Suprapubic skin (tissue), 4 donors: Measurements from ENCODE around the gene JCHAIN. TPM values are rescaled to one million over a fixed set of nuclear protein-coding genes. Genes with fewer than 3 reads are reported as not detected.
A peak's percentile ranks its signal among the peaks of the same experiment; 100 is the strongest.
"Not testable (repeated sequence)": the region's sequence is repeated elsewhere in the genome, so short reads cannot be mapped to it uniquely, and the experiment has no call there.

Source experiments
- DNase-seq, 2 donors: peaks; one replicate each; pipeline ENCODE4 v3.0.0-alpha.2; 2019; ENCODE audit warnings: low spot score in 2 of 2
- H3K27ac ChIP-seq: fragments of 200-600 bp; sonication (generic); one replicate; pipeline ENCODE4 v1.5.1; 2019
- H3K27me3 ChIP-seq: fragments of 200-600 bp; sonication (generic); one replicate; pipeline ENCODE4 v1.5.1; 2019
- H3K36me3 ChIP-seq: fragments of 200-600 bp; sonication (generic); one replicate; pipeline ENCODE4 v1.5.1; 2019
- H3K4me1 ChIP-seq: fragments of 200-600 bp; sonication (generic); one replicate; pipeline ENCODE4 v1.5.1; 2019
- H3K4me3 ChIP-seq: fragments of 200-600 bp; sonication (generic); one replicate; pipeline ENCODE4 v1.5.1; 2019; ENCODE audit warnings: mild to moderate bottlenecking
- H3K9me3 ChIP-seq: fragments of 200-600 bp; sonication (generic); one replicate; pipeline ENCODE4 v1.5.1; 2019
- CTCF ChIP-seq, 2 donors: fragments of 200-600 bp in 1 of 2; fragments of 450-650 bp in 1 of 2; sonication (generic) in 1 of 2; IDR thresholded peaks; one replicate each; pipeline ENCODE4 v1.5.1; 2016 to 2019; ENCODE audit warnings: antibody characterized with exemption in 2 of 2, mild to moderate bottlenecking in 1 of 2, moderate library complexity in 1 of 2
- EP300 ChIP-seq: sonication (generic); formaldehyde crosslinking; IDR thresholded peaks from one replicate; pipeline ENCODE4 v1.6.1; 2017; ENCODE audit warnings: antibody characterized with exemption
- POLR2A ChIP-seq, 2 donors: fragments of 450-650 bp; IDR thresholded peaks; one replicate each; pipeline ENCODE4 v1.6.1; 2017; ENCODE audit warnings: antibody characterized with exemption in 2 of 2, mild to moderate bottlenecking in 2 of 2, moderate library complexity in 2 of 2
- POLR2AphosphoS5 ChIP-seq, 3 donors: sonication (generic); formaldehyde crosslinking; IDR thresholded peaks; one replicate each; pipeline ENCODE4 v1.6.1; 2017; ENCODE audit warnings: antibody characterized with exemption in 3 of 3
- WGBS: methylation state at CpG from one replicate; pipeline ENCODE4 v1.1.5; 2018; 5-methylcytosine and 5-hydroxymethylcytosine counted together
- total RNA-seq, 4 donors: library from RNA; depleted of rRNA; stranded (reverse); fragments of >200 nt; gene quantifications; one replicate each; pipeline ENCODE4 v1.1.0, GENCODE V29; 2016

The JCHAIN gene
- total RNA-seq, 4 donors from 2014 or later = 0.68 to 8.4 (median 1.4) TPM; not detected in 1

DNA sequence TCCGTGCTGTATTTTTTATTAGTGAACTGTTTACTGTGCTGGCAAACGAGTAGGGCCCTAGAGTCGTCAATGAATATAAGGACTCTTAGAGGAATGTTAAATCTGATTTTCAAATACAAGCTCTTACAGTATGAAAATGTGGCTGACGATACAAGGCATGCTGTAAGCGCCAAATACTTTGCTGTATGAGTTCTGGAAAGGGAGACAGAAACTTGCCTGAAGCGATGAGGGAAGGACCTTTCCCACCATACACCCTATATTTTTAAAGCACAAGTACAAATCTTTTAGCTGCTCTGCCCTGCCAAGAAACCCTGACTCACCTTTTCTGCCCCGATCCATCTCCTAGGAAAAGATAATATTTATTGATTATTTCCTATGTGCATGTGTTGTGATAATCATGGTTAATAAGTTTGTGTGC is 39.7 kb upstream of the JCHAIN start:
- Histone ChIP-seq H3K9me3 (no peaks in the 10 kb centered on the region), H3K27me3 (no peaks in the 10 kb centered on the region), H3K27ac (peak overlapping the region; percentile 99), H3K4me1 (peaks cover 43% of the 10 kb centered on the region), H3K36me3 (no peaks in the 10 kb centered on the region), H3K4me3 (peak overlapping the region; percentile 96)
- WGBS = 5% methylated on average over 7 of the region's 7 CpGs
- TF ChIP-seq CTCF (IDR thresholded peaks at IDR 0.05) (no peak), EP300 (no peak), POLR2A (IDR thresholded peaks at IDR 0.05) (no peak), POLR2AphosphoS5 (IDR thresholded peaks at IDR 0.05) (no peak)
- DNase-seq = no peak

DNA sequence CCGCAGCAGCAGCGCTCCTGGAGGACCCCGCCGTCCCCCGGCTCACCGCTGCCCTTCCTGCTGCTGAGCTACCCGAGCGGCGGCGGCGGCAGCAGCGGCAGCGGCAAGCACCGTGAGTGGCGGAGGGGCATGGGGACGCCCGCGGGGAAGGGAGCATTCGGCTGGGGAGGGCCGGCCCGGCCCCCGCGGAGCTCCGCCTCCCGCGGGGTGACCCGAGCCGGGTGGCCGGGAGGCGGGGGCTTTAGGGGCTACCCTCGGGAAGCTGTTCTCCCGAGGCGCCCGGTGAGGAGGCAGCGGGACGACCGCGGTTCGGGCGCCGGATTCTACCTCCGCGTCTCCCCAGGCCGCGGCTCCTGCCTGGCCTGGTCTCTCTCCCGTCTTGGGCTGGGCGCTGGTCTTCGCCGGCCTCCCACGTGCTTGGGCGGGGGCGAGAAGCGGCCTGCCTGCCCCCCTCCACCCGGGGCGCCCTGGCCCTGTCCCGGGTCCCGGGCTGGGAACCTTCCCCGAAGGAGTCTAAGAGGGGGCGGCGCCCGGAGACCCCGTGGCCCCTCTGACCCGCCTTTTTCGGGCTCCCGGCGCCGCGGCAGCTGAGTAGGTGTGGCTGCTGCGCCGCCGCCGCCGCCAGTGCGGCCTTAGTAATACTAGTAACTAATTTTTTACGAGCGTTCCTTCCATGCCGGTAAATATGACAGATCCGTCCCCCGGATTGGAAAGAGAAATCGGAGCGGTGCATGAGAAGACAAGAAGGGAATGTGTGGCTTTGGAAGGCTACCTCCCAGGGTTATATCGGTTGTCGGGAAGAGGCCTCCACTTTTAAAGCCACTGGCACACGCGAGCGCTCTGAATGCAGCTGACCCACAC is 39.1 kb upstream of the JCHAIN start:
- Histone ChIP-seq H3K4me1 (peaks cover 46% of the 10 kb centered on the region), H3K9me3 (no peaks in the 10 kb centered on the region), H3K4me3 (peak overlapping the region; percentile 96), H3K27me3 (no peaks in the 10 kb centered on the region), H3K36me3 (no peaks in the 10 kb centered on the region), H3K27ac (peak overlapping the region; percentile 99)
- 0% methylated on average over 12 of the region's 86 CpGs for WGBS
- peak; percentile 83 to 86 for DNase-seq
- no peak for TF ChIP-seq CTCF (IDR thresholded peaks at IDR 0.05)
- TF ChIP-seq POLR2A (IDR thresholded peaks at IDR 0.05) = peak in 1 of 2 donors; percentile 30
- no peak for TF ChIP-seq EP300
- TF ChIP-seq POLR2AphosphoS5 (IDR thresholded peaks at IDR 0.05) = peak in 2 of 3 donors; percentile 16 to 51

- H3K9me3 ChIP-seq = no peaks in the 10 kb centered on the region
- H3K4me1 ChIP-seq = peaks cover 46% of the 10 kb centered on the region
- H3K27me3 ChIP-seq = no peaks in the 10 kb centered on the region
- no peak for TF ChIP-seq EP300
- TF ChIP-seq CTCF (IDR thresholded peaks at IDR 0.05) = no peak
- TF ChIP-seq POLR2AphosphoS5 (IDR thresholded peaks at IDR 0.05) = no peak
- no peak for TF ChIP-seq POLR2A (IDR thresholded peaks at IDR 0.05)
- peak overlapping the region; percentile 96 for H3K4me3 ChIP-seq
- peak overlapping the region; percentile 99 for H3K27ac ChIP-seq
- no peak for DNase-seq
- no peaks in the 10 kb centered on the region for H3K36me3 ChIP-seq
- no CpG with 5 or more reads among the region's 39 CpGs for WGBS
Observed at GRCh38 chr4:70704931-70705182, 38.5 kb upstream of the JCHAIN start.

GRCh38 chr4:70704215-70704930 is 38.1 kb upstream of the JCHAIN start:
- no peak for TF ChIP-seq POLR2AphosphoS5 (IDR thresholded peaks at IDR 0.05)
- TF ChIP-seq CTCF (IDR thresholded peaks at IDR 0.05) = peak in 1 of 2 donors; percentile 53
- Histone ChIP-seq H3K27ac (peak overlapping the region; percentile 99), H3K27me3 (no peaks in the 10 kb centered on the region), H3K9me3 (no peaks in the 10 kb centered on the region), H3K36me3 (no peaks in the 10 kb centered on the region), H3K4me3 (peak overlapping the region; percentile 96), H3K4me1 (peaks cover 46% of the 10 kb centered on the region)
- peak; percentile 87 to 91 for DNase-seq
- WGBS = 1% methylated on average over 26 of the region's 58 CpGs

GRCh38 chr4:70703619-70704214 is 37.4 kb upstream of the JCHAIN start:
- peak overlapping the region; percentile 96 for H3K4me3 ChIP-seq
- TF ChIP-seq POLR2A (IDR thresholded peaks at IDR 0.05) (no peak), EP300 (no peak), POLR2AphosphoS5 (IDR thresholded peaks at IDR 0.05) (no peak), CTCF (IDR thresholded peaks at IDR 0.05) (no peak)
- H3K27ac ChIP-seq = peak overlapping the region; percentile 99
- no peaks in the 10 kb centered on the region for H3K9me3 ChIP-seq
- WGBS = 1% methylated on average over 11 of the region's 11 CpGs
- no peaks in the 10 kb centered on the region for H3K27me3 ChIP-seq
- H3K4me1 ChIP-seq = peaks cover 46% of the 10 kb centered on the region
- DNase-seq = no peak
- no peaks in the 10 kb centered on the region for H3K36me3 ChIP-seq

GRCh38 chr4:70702592-70702991 is 36.3 kb upstream of the JCHAIN start:
- not testable (repeated sequence) for H3K4me3 ChIP-seq, H3K36me3 ChIP-seq, H3K27ac ChIP-seq, H3K27me3 ChIP-seq, DNase-seq, H3K9me3 ChIP-seq
- H3K4me1 ChIP-seq = peaks cover 38% of the 10 kb centered on the region
- WGBS = 51% methylated on average over 2 of the region's 2 CpGs
